Measurements from ENCODE around the gene NCSTN.
A peak's percentile ranks its signal among the peaks of the same experiment; 100 is the strongest.

Gene NCSTN

DNA sequence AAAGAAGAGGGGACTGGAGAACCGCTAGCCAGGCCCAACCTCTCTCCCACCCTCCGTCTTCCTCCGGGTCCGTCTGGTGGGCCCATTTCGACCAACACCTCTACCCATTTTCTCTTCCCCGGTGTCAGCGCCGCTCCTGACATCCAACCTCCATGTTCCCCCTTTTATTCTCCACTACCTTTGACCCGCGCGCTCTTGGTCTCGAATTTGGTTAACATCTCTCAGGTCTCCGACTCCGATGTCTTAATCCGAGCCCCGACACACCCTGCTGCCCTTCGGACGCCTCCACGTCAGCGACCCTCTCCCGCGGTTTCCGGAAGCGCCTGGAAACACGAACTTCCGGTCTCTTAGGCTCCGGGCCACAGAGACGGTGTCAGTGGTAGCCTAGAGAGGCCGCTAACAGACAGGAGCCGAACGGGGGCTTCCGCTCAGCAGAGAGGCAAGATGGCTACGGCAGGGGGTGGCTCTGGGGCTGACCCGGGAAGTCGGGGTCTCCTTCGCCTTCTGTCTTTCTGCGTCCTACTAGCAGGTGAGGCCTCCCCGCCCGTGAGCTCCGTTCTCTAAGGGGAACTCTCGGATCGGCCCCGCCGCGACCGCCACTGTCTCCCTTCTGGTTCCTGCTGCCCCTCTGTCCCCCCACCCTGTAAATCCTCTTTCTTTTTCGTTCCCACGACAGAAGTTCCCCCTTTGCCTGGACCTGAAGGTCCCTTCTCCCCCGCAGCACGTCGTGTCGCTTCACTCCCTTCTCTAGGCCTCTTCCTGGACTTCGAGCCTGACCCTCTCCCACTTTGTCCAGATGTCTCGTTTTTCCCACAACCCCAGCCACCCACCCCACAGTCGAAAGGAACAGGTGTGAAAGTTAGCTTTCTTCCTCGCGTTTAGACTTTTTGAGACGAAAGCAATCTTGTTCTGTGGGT is at the start of gene NCSTN, which contains the start of gene COPA:
Gene NCSTN, plus strand, starts transcription at position 431 of the 917 bp plus-strand sequence. Its CDS starts 14 bp downstream, at position 445.
Gene COPA, minus strand, starts transcription at position 298 of the 917 bp plus-strand sequence. Its CDS starts 80 bp downstream, at position 218.
- peak; percentile 89 for DNase-seq (ENCODE audit: low spot score)

DNA sequence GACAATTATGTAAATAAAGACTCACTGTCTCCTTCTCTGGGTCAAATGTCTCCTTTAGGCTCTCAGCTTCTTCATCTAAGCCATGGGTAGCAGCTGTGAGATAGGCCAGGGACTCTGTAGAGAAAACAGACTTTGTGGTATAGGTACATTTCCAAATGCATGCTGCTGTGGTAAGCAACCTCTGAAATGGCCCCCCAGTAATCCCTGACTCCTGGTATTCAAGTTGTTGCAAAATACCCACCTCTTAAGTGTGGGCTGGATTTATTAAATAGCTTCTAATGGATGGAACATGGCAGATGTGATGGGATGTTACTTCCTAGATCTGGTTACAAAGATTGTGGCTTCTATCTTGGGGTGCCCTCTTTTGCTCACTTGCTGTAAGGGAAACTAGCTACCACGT is 47.1 kb upstream of the NCSTN start:
- DNase-seq (ENCODE audit: low spot score), result no peak

DNA sequence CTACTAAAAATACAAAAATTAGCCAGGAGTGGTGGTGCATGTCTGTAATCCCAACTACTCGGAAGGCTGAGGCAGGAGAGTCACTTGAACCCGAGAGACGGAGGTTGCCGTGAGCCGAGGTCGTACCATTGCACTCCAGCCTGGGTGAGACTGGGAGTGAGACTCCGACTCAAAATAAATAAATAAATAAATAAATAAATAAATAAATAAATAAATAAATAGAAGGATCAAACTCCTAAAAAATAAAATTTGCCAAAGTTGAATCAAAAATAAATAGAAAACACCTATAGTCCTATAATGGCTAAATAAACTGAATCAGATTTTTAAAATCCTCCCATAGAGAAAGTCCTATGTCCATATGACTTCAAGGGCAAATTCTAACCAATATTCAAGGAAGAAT is 43.0 kb upstream of the NCSTN start:
- DNase-seq (ENCODE audit: low spot score), result no peak

DNA sequence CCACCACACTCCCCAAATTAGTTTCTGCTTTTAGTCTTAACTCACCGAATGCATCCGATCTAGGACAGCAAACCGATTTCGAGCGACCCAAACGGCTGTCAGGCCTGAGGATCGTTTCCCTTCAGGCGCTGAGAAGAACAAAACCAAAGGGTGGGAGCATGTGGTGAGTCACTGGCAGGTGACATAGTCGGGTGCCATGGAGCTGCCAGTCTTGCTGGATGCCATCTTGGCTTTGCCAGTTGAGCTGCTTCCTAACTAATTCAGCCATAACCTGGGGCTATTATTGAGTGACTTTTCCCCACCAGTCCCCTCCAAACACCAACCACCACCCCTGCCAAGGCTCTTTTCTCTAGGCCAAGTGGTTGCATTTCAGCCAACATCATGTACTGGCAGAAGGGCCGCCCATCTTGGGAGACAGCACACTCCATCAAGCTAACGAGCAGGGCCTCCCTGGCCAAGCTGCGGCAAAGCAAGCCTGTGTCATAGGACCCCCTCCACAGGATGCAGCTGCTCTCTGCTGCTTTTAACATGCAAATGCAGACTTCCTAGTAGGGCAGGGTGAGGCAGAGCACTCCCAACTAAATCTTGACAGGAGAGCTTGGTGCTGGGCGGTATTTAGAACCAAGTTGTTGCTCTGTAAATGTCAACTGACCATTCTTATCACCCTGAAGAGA is 35.9 kb upstream of the NCSTN start:
- no peak for DNase-seq (ENCODE audit: low spot score)

DNA sequence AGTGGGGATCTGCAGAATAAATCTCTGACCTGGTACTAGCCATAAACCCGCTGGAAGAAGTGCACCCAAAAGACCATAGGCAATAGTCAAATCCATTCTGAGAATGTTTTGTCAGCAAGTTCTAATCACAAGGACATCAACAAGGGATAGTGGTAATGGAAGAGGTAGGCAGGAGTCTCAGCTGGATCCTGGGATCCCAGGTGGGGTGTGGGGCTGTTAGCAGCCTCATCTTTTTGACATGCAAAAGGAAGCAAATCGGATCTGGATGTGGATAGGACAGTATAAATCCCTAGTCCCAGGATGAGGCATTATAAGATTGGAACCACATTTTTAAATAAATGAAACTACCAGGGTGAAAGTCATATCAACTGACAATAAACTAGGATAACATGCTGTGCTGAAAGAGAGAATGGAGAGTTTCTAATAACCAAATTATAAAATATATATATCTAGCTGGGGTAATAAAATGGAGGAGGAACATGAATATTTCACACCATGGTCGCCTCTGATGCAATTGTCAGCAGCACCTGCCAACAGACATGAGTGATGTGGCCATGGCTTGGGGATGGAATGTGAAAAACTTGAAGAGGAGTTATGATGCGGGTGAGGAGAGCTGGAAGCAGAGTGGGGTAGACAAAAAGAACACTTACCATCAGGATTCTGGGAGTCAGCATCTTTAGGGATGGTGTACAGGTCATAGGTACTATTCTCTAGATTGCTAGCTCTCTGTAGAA is 34.6 kb upstream of the NCSTN start:
- no peak for DNase-seq (ENCODE audit: low spot score)

DNA sequence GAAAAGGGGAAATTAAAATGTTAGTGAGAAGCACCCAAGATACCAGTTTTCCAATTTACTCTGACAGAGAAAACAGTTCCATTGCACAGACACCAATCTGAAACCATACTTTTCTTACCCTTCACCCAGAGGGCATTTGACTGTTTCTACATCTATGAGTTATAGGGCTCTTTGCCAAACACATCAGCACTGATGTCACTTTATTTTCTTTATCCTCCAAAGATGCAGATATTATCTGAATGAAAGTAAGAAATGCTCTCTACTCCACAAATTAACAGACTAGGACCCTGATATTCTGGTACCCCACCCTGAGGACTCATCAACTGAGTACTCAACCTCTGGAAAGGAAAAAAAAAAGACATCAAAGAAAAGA is 34.0 kb upstream of the NCSTN start:
- no peak for DNase-seq (ENCODE audit: low spot score)

DNA sequence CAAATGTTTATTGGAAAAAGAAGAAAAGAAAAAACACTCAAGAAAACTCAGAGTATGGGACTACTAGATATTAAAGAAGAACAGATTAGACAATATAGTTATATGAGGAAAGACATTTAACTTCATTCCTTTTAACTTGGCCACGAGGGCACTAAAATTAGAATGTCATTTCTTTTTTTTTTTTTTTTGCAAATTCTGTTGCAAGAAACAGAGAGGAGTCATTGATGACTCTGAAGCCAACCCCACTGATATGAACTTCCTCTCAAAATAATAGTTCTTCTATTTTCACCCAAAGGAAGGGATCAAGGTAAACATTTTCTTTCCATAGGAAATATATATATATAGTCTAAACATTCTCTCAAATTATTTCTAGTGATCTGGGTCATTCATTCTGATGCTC is 33.6 kb upstream of the NCSTN start:
- DNase-seq (ENCODE audit: low spot score), result no peak

DNA sequence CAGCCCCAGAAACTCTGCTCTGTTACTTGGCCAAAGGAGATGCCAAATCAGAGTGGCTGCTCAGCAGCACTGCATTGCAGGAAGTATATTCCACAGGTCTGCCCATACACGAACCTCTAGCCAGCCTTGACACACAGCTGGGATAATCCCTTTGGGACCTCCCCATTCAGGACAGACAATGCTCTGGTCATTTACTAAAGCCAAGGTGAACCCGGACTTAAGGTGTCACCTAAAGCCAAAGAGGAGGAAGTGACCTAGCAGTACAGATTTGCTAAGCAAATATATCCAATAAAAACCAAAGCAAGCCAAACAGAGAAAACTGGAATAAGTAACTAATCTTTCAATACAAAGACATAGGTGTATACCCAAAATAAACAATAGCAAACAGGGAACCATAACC is 27.8 kb upstream of the NCSTN start:
- DNase-seq (ENCODE audit: low spot score), result no peak

DNA sequence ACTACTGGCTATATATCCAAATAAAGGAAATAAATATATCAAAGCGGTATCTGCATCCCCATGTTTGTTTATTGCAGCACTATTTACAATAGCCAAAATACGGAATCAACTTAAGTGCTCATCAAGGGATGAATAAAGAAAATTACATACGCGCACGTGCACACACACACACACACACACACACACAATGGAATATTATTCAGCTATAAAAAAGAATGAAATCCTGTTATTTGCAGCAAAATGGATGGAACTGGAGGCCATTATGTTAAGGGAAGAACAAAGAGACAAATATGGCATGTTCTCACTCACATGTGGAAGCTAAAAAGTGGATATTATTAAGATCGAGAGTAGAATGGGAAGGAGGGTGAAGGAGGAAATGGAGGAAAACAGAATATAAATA is 20.4 kb upstream of the NCSTN start:
- DNase-seq (ENCODE audit: low spot score), result no peak

DNA sequence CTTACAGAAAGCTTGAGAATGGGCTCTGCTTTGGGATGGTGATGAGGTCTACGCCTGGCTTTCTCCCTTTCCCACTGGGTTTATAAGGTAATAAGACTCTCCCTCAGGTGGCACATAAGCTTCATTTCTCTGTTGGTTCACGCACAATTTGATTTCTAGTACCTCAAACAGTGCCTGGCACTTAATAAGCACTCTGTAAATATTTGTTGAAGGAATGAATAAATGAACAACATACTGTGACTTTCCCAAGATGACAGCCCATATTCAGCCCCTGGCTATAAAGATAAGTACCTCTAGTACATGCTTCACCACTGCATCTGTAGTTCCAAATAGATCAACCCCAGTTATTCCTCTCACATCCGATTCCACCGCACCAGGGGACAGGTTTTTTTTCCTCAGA is 17.9 kb upstream of the NCSTN start:
- DNase-seq (ENCODE audit: low spot score), result no peak

DNA sequence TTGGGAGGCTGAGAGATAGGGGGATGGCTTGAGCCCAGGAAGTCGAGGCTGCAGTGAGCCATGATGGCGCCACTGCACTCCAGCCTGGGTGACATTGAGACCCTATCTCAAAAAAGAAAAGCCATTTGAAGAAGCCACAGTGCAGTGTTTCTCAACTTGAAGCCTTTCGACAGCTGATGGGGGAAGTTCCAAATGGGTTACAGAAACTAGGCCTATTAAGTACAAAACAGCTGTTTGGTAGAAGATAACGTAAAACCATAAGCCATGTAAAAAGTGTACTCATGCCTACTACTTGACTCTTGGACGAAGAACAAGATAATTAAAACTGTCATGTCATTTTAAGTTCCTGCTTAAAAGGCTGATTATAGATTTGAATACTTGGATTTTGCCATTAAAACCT is 16.8 kb upstream of the NCSTN start:
- DNase-seq (ENCODE audit: low spot score), result no peak

DNA sequence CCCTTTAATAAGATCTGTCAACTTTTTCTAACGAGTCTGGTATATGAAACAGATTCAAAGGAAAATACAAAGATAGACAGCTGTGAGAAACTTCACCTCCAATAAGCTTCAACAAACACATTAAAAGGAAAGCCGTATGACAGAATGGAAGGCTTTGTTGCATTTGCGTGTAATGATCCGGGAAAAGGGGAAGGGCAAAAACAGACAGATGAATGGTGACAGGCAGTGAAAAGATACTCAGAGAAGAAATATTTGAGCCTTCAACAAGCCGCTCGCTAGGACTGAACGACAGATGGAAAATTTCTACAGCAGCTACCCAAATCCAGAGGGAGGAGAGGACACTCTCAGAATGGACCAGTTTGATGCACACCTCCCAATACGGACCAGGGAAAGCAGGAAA is 15.0 kb upstream of the NCSTN start:
- DNase-seq (ENCODE audit: low spot score), result no peak

DNA sequence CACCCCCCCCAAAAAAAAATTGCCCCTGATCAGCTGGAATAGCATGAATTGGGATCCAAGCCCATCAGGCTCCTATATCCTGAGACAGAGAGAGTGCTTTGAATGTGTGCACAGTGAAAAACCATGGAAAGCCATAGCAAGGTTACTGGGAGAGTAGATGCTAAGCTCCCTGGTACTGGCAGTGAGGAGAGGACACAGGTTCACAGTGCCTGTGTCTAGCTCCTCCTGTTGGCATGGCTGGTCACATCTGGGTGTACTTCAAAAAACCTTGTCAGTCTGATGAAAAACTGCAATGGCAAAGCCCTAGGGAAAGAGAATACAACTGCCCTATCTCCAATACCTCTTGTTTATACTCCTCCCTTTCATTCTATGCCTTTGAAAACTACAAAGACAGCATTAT is 13.1 kb upstream of the NCSTN start:
- no peak for DNase-seq (ENCODE audit: low spot score)

DNA sequence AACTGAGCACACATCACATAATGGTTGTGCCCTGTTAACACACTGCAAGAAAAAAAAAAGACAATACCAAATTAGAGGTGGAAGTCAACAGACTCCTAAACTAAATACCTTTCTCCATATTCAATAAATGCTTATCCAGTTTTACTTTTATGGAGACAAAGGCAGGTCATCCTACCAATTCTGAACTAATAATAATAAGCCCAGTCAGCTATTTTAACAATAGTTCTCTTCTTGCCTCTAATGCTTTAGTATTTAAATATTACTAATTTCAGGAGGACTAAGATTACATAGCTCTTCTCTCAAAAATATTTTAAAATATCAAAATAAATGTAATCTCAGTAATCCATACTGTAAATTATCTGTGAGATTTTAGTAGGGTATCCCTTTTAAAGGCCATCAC is 10.7 kb upstream of the NCSTN start:
- DNase-seq (ENCODE audit: low spot score), result no peak

DNA sequence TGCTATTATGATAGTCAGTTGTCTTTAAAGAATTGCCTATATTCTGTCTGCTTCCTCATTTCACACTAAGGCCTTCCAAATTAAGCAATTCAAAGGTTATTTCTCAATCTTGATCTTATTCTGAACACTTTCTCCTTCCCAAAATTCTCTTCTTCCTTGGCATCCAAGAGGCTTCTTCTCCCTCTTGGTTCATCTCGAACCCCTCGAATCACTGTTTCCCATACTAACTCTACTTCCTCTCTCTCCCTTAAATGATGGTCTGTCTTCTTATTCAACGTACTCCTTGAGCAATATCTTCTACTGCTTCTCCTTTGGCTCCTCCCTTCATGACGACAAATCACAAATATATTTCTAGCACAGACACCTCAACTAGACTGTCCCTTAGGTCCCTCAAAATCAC is 4.6 kb upstream of the NCSTN start:
- no peak for DNase-seq (ENCODE audit: low spot score)

DNA sequence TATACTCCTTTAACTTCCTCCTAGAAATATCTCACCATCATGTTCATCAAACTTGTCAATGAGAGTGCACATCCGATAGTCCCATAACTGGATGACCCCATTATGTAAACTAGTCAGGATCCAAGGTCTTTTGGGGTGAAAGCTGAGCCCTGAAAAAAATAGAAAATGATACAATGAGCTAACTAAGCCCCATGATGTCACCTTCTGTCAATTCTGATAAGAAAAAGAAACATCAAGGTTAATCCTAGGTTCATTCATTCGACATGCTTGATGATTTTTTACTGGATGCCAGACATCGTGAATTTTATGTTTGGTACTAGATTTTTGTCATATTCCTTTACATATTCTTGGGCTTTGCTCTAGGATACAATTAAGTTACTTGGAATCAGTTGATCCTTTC is 3.0 kb upstream of the NCSTN start:
- DNase-seq (ENCODE audit: low spot score), result no peak

DNA sequence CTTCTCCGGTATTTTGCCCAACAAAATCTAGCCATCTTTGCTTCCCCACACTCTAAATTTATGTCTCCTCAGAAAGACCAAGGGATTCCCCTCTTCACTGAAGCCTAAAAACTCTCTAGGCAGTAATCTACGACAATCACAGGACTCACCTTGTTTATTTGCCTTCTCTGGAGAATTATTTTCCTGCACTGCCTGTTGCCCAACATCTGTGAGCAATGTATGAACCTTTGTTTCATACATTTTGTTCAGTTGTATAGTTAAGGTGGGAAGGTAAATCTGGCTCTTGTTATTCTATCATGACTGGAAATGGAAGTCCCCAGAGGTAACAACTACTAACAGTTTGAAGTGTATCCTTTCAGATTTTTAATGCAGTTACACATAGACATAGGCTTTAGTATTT is 2.3 kb upstream of the NCSTN start:
- DNase-seq (ENCODE audit: low spot score), result no peak

DNA sequence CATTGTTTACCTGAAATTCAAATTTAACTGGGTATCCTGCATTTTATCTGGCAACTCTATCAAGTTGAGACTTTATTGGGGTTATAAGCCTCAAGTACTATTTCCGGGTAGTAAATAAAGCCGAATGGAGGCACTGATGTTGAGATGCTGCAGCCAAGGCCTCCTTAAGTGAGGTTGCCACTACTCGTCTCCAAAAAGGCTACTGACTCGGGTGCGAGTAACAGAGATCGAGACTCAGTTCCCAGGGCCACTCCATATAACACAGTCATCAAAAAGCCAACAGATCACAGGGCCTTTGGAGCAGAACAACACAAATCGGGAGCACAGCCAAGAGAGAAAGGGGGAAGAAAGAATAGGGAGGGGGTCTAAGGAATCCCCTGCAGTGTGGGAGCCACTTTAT is 657 bp upstream of the NCSTN start:
- DNase-seq (ENCODE audit: low spot score), result no peak

DNA sequence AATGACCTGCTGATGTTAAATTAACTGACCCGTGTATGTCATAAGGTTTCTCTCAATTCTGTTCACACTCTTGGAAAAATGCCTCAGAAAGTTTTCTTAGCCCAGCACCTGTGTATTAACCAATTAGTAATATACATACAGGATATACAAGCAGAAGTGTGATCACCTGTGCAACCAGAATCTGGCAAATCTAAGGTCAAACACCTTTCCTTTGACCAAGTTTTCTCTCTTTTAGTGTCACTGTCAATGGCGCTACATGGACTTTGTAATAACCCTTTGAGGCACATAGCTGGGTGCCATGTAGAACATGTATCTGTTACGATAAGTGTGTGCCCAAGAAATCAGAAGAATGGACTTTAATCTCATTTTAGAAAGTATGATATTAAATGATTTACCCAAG is 1.1 kb downstream of the NCSTN start:
- DNase-seq (ENCODE audit: low spot score), result no peak

DNA sequence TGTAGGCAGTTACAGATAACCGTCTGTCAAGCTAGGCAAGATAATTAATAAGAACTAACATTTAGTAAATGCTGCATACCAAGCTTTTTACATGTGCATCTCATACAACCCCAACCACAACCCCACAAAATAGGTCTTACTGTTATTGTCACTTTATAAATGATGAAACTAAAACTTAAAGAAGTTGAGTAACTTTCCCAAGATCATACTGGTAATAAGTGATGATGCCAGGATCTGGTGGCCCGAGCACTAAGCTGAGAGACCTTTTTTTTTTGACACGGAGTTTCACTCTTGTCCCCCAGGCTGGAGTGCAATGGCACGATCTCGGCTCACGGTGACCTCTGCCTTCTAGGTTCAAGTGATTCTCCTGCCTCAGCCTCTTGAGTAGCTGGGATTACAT is 1.8 kb downstream of the NCSTN start:
- DNase-seq (ENCODE audit: low spot score), result no peak

DNA sequence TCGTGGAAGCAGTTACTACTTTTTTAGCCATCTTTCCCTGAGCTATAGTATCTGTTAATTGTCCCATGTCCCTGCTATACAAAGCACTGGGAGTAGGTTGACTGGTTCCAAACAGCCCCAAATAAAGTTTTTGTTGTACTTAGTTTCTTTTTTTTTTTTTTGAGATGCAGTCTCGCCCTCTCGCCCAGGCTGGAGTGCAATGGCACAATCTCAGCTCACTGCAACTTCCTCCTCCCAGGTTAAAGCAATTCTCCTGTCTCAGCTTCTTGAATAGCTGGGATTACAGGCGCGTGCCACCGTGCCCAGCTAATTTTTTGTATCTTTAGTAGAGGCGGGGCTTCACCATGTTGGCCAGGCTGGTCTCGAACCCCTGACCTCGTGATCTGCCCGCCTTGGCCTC is 3.3 kb downstream of the NCSTN start:
- no peak for DNase-seq (ENCODE audit: low spot score)

DNA sequence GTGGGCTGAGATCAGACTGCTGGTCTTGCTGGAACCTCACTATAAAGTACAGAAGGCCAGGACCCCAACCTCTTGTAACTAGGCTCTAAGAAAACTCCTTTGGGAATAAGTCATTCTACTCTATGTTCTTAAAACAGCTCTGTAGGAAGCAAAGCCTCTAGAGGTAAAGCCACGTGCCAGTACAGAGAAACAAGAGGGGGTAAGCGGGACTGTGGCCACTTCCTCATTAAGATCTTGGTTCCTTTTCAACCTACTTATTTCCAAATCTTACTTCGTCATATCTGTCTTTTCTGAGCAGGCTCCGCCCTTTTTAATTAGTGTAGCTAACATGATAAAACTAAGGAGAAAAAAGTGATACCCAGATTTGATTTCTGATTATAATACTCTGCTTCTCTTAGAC is 3.8 kb downstream of the NCSTN start:
- no peak for DNase-seq (ENCODE audit: low spot score)

DNA sequence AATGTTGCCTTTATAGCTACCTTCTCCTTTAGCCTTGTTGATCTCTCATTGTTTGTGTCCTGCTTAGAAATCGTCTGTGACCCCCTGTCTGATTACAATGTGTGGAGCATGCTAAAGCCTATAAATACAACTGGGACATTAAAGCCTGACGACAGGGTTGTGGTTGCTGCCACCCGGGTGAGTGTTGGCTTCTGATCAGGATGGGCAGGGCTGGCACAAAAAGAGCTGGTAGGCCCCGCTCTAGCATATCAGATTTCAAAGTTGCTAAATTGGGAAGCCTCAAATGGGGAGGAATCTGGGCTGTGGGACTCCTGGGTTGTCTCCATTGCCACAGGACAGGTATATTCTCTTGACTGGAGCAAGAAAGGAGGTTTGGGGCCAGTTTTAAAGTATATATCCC is 8.4 kb downstream of the NCSTN start:
- DNase-seq (ENCODE audit: low spot score), result no peak
